A549 (cell line): Measurements from ENCODE around the gene NFILZ.
"Not testable (repeated sequence)": the region's sequence is repeated elsewhere in the genome, so short reads cannot be mapped to it uniquely, and the experiment has no call there.

ENCODE experiments used
- CHD4 ChIP-seq: fragments of 200-600 bp; sonication (generic); IDR thresholded peaks from 2 replicates; pipeline ENCODE4 v1.6.1; 2016; ENCODE audit warnings: antibody characterized with exemption, mild to moderate bottlenecking, borderline replicate concordance
- CTCF ChIP-seq: fragments of >200 bp; sonication (Bioruptor Twin); formaldehyde crosslinking; IDR thresholded peaks from 3 replicates; pipeline ENCODE4 v1.5.1; 2016
- E2F6 ChIP-seq: IDR thresholded peaks from 2 replicates; pipeline ENCODE4 v1.6.1; 2012; ENCODE audit warnings: low read depth, borderline replicate concordance
- KDM5A ChIP-seq: fragments of 200-600 bp; sonication (generic); IDR thresholded peaks from 2 replicates; pipeline ENCODE4 v1.6.1; 2016; ENCODE audit warnings: antibody characterized with exemption, mild to moderate bottlenecking
- MAFK ChIP-seq: fragments of 450-650 bp; IDR thresholded peaks from 2 replicates; pipeline ENCODE4 v1.6.1; 2014; ENCODE audit not compliant: partially characterized antibody
- MYC ChIP-seq: IDR thresholded peaks from 2 replicates; pipeline ENCODE4 v1.6.1; 2012; ENCODE audit warnings: mild to moderate bottlenecking, inconsistent platforms, low read length, improper control_type of control experiment, borderline replicate concordance
- NFE2L2 ChIP-seq: fragments of 150-350 bp; conservative IDR thresholded peaks from 2 replicates; pipeline ENCODE4 v1.6.1; 2014; ENCODE audit warnings: low read length
- PBX3 ChIP-seq: IDR thresholded peaks from 2 replicates; pipeline ENCODE4 v1.6.1; 2012
- POLR2A ChIP-seq: IDR thresholded peaks from 2 replicates; pipeline ENCODE4 v1.6.1; 2012; ENCODE audit warnings: mild to moderate bottlenecking, low read length
- RAD21 ChIP-seq, 2 experiments: fragments of >200 bp in 1 of 2; sonication (Bioruptor Twin) in 1 of 2; formaldehyde crosslinking in 1 of 2; IDR thresholded peaks in 1 of 2; conservative IDR thresholded peaks in 1 of 2; 2 replicates in 1 of 2; 3 replicates in 1 of 2; pipeline ENCODE4 v1.6.1; 2012 to 2018; ENCODE audit warnings: inconsistent platforms in 1 of 2
- RCOR1 ChIP-seq: fragments of 150-350 bp; IDR thresholded peaks from 2 replicates; pipeline ENCODE4 v1.6.1; 2014; ENCODE audit warnings: antibody characterized with exemption, low read length, low read depth
- REST ChIP-seq: fragments of 200-600 bp; sonication (generic); IDR thresholded peaks from 2 replicates; pipeline ENCODE4 v1.6.1; 2016; ENCODE audit warnings: antibody characterized with exemption, mild to moderate bottlenecking, moderate library complexity
- TP53 ChIP-seq: fragments of 250-450 bp; sonication (Bioruptor Pico); IDR thresholded peaks from 2 replicates; pipeline ENCODE4 v1.5.0; 2021; ENCODE audit warnings: mild to moderate bottlenecking, moderate library complexity
- USF2 ChIP-seq: fragments of 450-650 bp; IDR thresholded peaks from 2 replicates; pipeline ENCODE4 v1.6.1; 2014; ENCODE audit warnings: antibody characterized with exemption

GRCh38 chr19:8622886-8623285 lies 7.5 kb upstream of the NFILZ start:
- not testable (repeated sequence) for TF ChIP-seq NFE2L2; MAFK; KDM5A; E2F6; USF2; RCOR1; TP53 (CRISPR knock-in tag); CHD4; PBX3; POLR2A; REST; MYC
- TF ChIP-seq CTCF (peak; percentile 26; the same call in 1 of the 3 replicates), RAD21 (conservative IDR thresholded peaks at IDR 0.05 in 1 of 2, IDR thresholded peaks at IDR 0.05 in 1 of 2) (peak; percentile 20 to 45; a peak in 2 of 5 replicates)
